NT2/D1 (cell line): ENCODE measurements around the gene DMRT2.

ENCODE experiments used
- DNase-seq: peaks from one replicate; pipeline ENCODE4 v3.0.0-alpha.2; 2011; ENCODE audit warnings: low read depth, low spot score
- H3K27me3 ChIP-seq: 2 replicates; pipeline ENCODE4 v1.6.0; 2011; ENCODE audit warnings: mild to moderate bottlenecking; ENCODE audit not compliant: insufficient read length, insufficient read depth
- H3K36me3 ChIP-seq: 2 replicates; pipeline ENCODE4 v1.6.1; 2011; ENCODE audit warnings: mild to moderate bottlenecking, low read length, mixed read lengths; ENCODE audit not compliant: insufficient read depth, insufficient read length
- H3K4me1 ChIP-seq: 2 replicates; pipeline ENCODE4 v1.5.1; 2011; ENCODE audit not compliant: insufficient read depth, insufficient read length
- H3K4me3 ChIP-seq: 2 replicates; pipeline ENCODE4 v1.5.1; 2011; ENCODE audit warnings: low read depth; ENCODE audit not compliant: insufficient read length
- H3K9ac ChIP-seq: 2 replicates; pipeline ENCODE4 v1.6.0; 2011; ENCODE audit warnings: low read depth; ENCODE audit not compliant: insufficient read length
- H3K9me3 ChIP-seq: 2 replicates; pipeline ENCODE4 v1.5.1; 2011; ENCODE audit warnings: mild to moderate bottlenecking, low read length; ENCODE audit not compliant: insufficient read depth
- SUZ12 ChIP-seq: IDR thresholded peaks from 2 replicates; pipeline ENCODE4 v1.6.1; 2011; ENCODE audit not compliant: insufficient read length, insufficient read depth; ENCODE audit errors: extremely low read depth
- YY1 ChIP-seq: IDR thresholded peaks from 2 replicates; pipeline ENCODE4 v1.6.1; 2011; ENCODE audit not compliant: insufficient read length, insufficient read depth
- ZNF274 ChIP-seq: IDR thresholded peaks from 2 replicates; pipeline ENCODE4 v1.6.1; 2011; ENCODE audit warnings: mild to moderate bottlenecking, low read depth, low read length

Gene DMRT2

DNA sequence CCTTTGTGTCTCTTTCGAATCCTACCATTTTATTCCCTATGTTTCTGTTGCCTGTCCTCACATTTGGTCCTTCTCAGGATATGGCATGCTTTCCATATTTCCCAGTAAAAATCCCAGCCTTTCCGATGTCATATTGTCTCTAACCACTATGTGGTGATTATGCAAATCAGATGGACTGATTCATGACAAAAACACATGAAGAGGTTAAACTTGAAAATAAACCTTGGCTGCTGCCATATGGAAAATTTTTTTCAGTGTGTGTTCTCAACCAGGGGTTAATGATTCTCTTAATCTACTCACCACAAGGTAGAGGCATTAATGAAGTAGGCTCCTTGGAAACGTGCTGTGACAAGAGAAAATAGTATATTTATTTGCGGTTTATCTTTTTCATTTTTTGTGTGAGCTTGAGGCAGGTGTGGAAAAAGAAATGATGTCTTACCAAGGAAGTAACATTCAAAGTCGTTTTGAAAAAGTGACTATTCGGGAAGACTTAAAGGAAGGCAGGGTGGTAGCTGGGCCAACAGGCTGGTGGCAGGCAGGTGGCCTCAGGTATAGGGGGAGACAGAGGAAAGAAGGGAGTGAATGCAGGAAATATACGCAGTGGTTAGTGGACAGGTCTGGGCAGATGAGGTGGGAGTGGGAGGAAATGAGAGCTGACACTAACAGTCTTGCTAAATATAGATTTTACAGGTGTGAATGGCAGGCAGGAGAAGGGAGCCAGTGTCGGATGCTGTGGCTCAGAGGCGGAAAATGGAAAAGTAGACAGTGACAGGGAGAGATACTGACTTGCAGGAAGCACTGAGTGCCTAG lies 46.2 kb downstream of the DMRT2 start:
- Histone ChIP-seq H3K4me3 (no peak overlapping the region), H3K27me3 (peaks cover 5% of the 10 kb centered on the region), H3K9ac (no peak overlapping the region)

DNA sequence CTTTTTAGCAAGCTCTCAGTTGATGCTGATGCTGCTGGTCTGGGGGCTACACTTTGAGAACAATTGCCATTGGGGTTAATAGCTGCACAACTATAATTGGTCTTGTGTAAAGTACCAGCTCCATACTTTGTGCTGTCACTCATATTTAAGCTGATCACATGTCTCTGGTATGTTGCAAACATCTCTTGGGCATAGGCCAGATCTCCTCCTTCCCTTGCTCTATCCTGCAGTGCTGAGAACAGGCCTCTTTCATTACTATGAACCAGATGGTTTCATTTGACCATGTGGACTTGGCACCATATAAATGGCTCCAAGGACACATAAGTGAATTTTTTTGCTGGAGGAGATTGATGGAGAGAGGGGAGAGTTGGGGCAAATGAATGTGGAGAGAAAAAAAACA lies 48.4 kb downstream of the DMRT2 start:
- no peak for TF ChIP-seq ZNF274
- no peak for TF ChIP-seq SUZ12
- TF ChIP-seq YY1, result no peak
- H3K4me3 ChIP-seq, result no peak overlapping the region
- H3K9me3 ChIP-seq, result no peaks in the 10 kb centered on the region
- H3K27me3 ChIP-seq, result peaks cover 5% of the 10 kb centered on the region
- no peak for DNase-seq
- H3K36me3 ChIP-seq, result no peaks in the 10 kb centered on the region
- no peak overlapping the region for H3K9ac ChIP-seq
- H3K4me1 ChIP-seq, result no peaks in the 10 kb centered on the region

More for the DNA sequence above, 46.2 kb downstream of the DMRT2 start:
- no peak for TF ChIP-seq ZNF274
- no peak for TF ChIP-seq SUZ12
- no peak for TF ChIP-seq YY1
- Histone ChIP-seq H3K4me1 (no peaks in the 10 kb centered on the region), H3K36me3 (no peaks in the 10 kb centered on the region), H3K9me3 (no peaks in the 10 kb centered on the region)
- no peak for DNase-seq

DNA sequence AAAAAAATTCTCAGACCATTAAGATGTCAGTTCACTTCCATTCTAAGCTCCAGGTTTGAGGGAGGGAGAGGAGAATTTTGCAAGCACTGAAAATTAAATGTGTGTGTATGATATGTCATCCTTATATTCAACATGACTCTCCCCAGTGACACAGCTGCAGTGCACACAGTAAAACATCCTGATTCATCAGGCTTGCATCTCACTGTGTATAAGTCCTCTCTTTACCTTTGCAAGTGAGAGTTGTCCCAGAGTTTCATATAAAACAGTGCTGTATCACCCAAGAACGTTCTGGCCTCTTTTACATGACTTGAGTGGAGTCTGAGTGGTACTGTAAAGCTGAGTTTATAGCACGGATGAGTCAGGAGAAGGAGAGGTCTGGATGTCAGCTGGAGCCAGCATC lies 50.0 kb downstream of the DMRT2 start:
- Histone ChIP-seq H3K27me3 (peaks cover 5% of the 10 kb centered on the region), H3K9me3 (no peaks in the 10 kb centered on the region), H3K4me1 (no peaks in the 10 kb centered on the region), H3K9ac (no peak overlapping the region), H3K36me3 (no peaks in the 10 kb centered on the region), H3K4me3 (no peak overlapping the region)
- no peak for DNase-seq
- no peak for TF ChIP-seq YY1
- no peak for TF ChIP-seq SUZ12
- no peak for TF ChIP-seq ZNF274

DNA sequence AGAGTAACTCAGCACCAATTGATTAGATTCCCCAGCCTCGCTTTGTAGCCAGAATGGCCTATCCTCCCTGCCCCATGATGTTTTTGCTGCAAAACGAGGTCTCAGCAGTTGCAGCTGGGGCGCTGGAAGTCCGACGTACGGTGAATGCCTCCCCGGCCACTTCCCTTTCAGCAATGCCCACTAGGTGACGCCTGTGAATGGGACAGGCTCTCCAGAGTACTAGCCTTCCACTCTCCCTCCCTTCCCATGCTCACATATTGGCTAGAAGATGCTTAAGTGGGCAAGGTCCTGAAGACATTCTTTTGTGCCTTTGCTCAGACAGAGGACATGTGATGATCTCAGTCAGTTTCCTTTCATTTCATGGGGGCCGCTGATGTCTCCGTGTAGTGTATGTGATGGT lies 50.8 kb downstream of the DMRT2 start:
- H3K36me3 ChIP-seq, result no peaks in the 10 kb centered on the region
- no peak overlapping the region for H3K4me3 ChIP-seq
- no peaks in the 10 kb centered on the region for H3K9me3 ChIP-seq
- peaks cover 5% of the 10 kb centered on the region for H3K27me3 ChIP-seq
- no peak for TF ChIP-seq YY1
- TF ChIP-seq ZNF274, result no peak
- TF ChIP-seq SUZ12, result no peak
- no peaks in the 10 kb centered on the region for H3K4me1 ChIP-seq
- peak; percentile 57 for DNase-seq
- H3K9ac ChIP-seq, result no peak overlapping the region

DNA sequence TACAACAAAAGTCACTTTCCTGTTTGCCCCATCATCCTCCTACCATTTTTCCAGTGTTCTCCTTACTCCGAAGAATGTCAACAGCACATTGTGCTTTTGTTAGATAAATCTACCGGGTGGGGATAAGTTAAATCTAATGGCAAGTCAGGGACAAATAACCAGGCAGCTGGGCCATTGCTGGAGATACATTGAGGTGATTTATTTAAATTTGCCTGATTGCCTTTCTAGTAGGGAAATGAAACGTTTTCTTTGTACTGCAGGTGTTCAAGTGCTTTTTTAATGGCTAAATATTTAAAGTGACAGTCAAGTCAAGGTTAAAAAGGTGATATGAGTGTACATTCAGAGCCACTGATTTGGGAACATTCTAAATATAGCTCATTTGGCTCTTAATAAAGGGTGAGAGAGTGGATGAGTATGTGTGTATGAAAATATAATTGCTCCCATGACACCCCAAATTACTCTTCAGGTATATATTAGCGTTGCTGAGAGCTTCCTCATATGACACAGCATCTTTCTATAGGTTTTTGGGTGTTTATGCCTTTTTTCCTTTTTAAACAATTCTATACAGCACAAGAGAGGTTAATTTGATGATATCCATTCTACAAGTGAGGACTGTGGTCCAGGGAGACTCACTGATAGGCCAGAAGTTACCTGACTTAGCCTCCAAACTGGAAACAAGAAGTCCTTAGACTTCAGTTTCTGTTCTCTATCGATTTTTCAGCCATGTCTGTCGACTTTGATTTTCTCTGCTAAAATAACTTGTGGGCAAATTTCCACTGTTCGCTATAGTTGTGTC lies 51.9 kb downstream of the DMRT2 start:
- Histone ChIP-seq H3K4me1 (no peaks in the 10 kb centered on the region), H3K9me3 (no peaks in the 10 kb centered on the region), H3K4me3 (no peak overlapping the region), H3K36me3 (no peaks in the 10 kb centered on the region), H3K9ac (no peak overlapping the region), H3K27me3 (peaks cover 5% of the 10 kb centered on the region)
- TF ChIP-seq SUZ12, result no peak
- no peak for TF ChIP-seq ZNF274
- no peak for DNase-seq

DNA sequence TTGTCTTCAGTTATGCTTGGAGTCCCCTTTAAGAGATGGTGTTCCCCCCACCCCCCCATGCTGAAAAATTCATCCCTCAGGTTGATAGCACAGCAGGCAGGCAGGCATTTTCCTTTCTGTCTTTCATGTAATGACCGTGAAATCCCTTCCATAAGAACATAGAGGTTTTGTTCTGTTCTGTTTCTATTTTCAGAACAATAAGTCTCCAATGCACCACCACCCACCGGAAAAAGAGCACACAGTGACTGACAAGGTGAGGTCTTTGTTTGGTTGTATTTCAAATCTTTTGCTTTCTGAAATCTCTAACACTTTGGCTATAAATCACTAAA lies 52.4 kb downstream of the DMRT2 start:
- no peaks in the 10 kb centered on the region for H3K36me3 ChIP-seq
- TF ChIP-seq SUZ12, result no peak
- DNase-seq, result no peak
- peaks cover 5% of the 10 kb centered on the region for H3K27me3 ChIP-seq
- H3K9me3 ChIP-seq, result no peaks in the 10 kb centered on the region
- no peaks in the 10 kb centered on the region for H3K4me1 ChIP-seq
- H3K9ac ChIP-seq, result no peak overlapping the region
- H3K4me3 ChIP-seq, result no peak overlapping the region
